ENCODE data around the gene PACS1. TPM values are rescaled to one million over a fixed set of nuclear protein-coding genes. Genes with fewer than 3 reads are reported as not detected.

The PACS1 gene
- total RNA-seq, 4 donors from 2014 or later = 17.9 to 37.6 (median 25.4) TPM

DNA sequence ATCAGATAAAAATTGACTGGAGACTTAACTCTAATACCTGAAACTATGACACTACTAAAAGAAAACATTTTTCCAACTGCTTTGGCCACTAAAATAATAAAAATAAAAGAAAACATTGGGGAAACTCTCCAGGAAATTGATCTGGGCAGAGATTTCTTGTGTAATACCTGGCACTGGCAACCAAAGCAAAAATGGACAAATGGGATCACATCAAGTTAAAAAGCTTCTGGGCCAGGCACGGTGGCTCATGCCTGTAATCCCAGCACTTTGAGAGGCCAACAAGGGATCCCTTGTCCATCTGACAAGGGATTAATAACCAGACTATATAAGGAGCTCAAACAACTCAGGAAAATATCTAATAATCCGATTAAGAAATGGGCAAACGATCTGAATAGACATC, 133.8 kb downstream of the PACS1 start:
- DNase-seq = no peak
- no peak for TF ChIP-seq POLR2A (IDR thresholded peaks at IDR 0.05)
- TF ChIP-seq, protein P1, sequence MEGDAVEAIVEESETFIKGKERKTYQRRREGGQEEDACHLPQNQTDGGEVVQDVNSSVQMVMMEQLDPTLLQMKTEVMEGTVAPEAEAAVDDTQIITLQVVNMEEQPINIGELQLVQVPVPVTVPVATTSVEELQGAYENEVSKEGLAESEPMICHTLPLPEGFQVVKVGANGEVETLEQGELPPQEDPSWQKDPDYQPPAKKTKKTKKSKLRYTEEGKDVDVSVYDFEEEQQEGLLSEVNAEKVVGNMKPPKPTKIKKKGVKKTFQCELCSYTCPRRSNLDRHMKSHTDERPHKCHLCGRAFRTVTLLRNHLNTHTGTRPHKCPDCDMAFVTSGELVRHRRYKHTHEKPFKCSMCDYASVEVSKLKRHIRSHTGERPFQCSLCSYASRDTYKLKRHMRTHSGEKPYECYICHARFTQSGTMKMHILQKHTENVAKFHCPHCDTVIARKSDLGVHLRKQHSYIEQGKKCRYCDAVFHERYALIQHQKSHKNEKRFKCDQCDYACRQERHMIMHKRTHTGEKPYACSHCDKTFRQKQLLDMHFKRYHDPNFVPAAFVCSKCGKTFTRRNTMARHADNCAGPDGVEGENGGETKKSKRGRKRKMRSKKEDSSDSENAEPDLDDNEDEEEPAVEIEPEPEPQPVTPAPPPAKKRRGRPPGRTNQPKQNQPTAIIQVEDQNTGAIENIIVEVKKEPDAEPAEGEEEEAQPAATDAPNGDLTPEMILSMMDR (IDR thresholded peaks at IDR 0.05) = no peak
- Histone ChIP-seq H3K27me3 (no peaks in the 10 kb centered on the region), H3K4me1 (no peaks in the 10 kb centered on the region), H3K9me3 (peaks cover 0 to 11% (median 5%) of the 10 kb centered on the region in 3 donors), H3K4me3 (no peak overlapping the region), H3K27ac (no peak overlapping the region), H3K36me3 (peaks cover 0 to 14% (median 0%) of the 10 kb centered on the region in 3 donors)
- WGBS, 2 donors = 86 to 93% methylated on average over 2 to 3 of the region's 3 CpGs
- intact Hi-C loops (cut with DNase I) = no loop called here

- TF ChIP-seq, protein P1 (IDR thresholded peaks at IDR 0.05) = no peak
- TF ChIP-seq POLR2A (IDR thresholded peaks at IDR 0.05) = no peak
- Histone ChIP-seq H3K4me1 (peaks cover 0 to 5% (median 0%) of the 10 kb centered on the region in 3 donors), H3K27ac (no peak overlapping the region), H3K36me3 (peaks cover 0 to 10% (median 0%) of the 10 kb centered on the region in 3 donors), H3K9me3 (peaks cover 0 to 11% (median 5%) of the 10 kb centered on the region in 3 donors), H3K4me3 (no peak overlapping the region), H3K27me3 (no peaks in the 10 kb centered on the region)
- intact Hi-C loops (cut with DNase I) = no loop called here
- WGBS, 2 donors = 96 to 98% methylated on average over 3 of the region's 3 CpGs
- DNase-seq = no peak
Observed at GRCh38 chr11:66204412-66204811, 134.3 kb downstream of the PACS1 start.

GRCh38 chr11:66207816-66208215, 137.7 kb downstream of the PACS1 start:
- peaks cover 0 to 8% (median 0%) of the 10 kb centered on the region in 3 donors for H3K4me1 ChIP-seq
- no peak overlapping the region for H3K4me3 ChIP-seq
- H3K36me3 ChIP-seq = peaks cover 0 to 28% (median 0%) of the 10 kb centered on the region in 3 donors
- H3K27ac ChIP-seq = no peak overlapping the region
- WGBS, 2 donors = 78% methylated on average over 7 of the region's 7 CpGs; no CpG with 5 or more reads in 1 of the 2 donors
- no peaks in the 10 kb centered on the region for H3K9me3 ChIP-seq
- intact Hi-C loops (cut with DNase I) = no loop called here
- no peaks in the 10 kb centered on the region for H3K27me3 ChIP-seq
- TF ChIP-seq, protein P1 (IDR thresholded peaks at IDR 0.05) = no peak
- TF ChIP-seq POLR2A (IDR thresholded peaks at IDR 0.05) = no peak
- no peak for DNase-seq

DNA sequence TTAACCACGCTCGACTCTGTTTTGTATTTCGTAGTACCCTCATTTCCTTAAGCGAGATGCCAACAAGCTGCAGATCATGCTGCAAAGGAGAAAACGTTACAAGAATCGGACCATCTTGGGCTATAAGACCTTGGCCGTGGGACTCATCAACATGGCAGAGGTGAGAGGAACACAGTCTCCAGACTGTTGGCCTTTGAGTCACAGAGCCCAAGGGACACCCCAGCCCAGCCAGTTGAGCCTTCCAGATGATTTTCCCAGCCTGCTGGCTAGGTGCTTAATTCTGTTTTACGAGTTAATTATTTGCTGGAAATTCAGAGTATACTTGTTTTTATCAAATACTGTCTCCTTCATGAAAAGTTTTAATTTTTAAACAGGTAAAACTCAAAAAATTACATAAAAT, 141.0 kb downstream of the PACS1 start:
- TF ChIP-seq, protein P1 (IDR thresholded peaks at IDR 0.05) = no peak
- TF ChIP-seq POLR2A (IDR thresholded peaks at IDR 0.05) = no peak
- Histone ChIP-seq H3K4me3 (no peak overlapping the region), H3K9me3 (no peaks in the 10 kb centered on the region), H3K27me3 (no peaks in the 10 kb centered on the region), H3K4me1 (peaks cover 0 to 8% (median 0%) of the 10 kb centered on the region in 3 donors), H3K36me3 (peaks cover 0 to 61% (median under 1%) of the 10 kb centered on the region in 3 donors), H3K27ac (no peak overlapping the region)
- DNase-seq = no peak
- intact Hi-C loops (cut with DNase I) = no loop called here
- WGBS, 2 donors = 93 to 95% methylated on average over 8 of the region's 8 CpGs

DNA sequence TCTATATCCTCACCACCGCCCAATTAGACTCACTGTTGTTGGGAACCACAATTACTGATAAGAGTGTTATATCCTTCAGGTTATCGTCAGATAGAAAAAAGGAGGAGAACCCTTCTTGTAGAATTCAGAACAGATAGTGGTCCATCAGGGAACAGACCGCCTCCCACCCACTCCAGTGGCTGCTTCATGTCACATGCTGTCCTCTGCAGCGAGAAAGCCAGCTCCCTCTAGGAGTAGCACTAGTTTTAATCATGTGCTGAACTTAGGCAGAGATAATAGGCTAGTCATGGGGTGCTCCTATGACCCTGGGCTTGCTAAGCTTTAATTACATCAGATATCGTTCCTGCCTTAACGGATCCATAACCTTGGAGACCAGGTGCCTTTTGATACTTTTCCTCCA, 146.8 kb downstream of the PACS1 start:
- no peak for DNase-seq
- intact Hi-C loops (cut with DNase I) = no loop called here
- peaks cover 0 to under 1% (median 0%) of the 10 kb centered on the region in 3 donors for H3K4me1 ChIP-seq
- TF ChIP-seq POLR2A (IDR thresholded peaks at IDR 0.05) = no peak
- TF ChIP-seq, protein P1 (IDR thresholded peaks at IDR 0.05) = no peak
- WGBS, 2 donors = 97 to 100% methylated on average over 6 of the region's 6 CpGs
- no peaks in the 10 kb centered on the region for H3K9me3 ChIP-seq
- peaks cover 11 to 100% (median 28%) of the 10 kb centered on the region in 3 donors for H3K36me3 ChIP-seq
- no peak overlapping the region for H3K27ac ChIP-seq
- H3K27me3 ChIP-seq = no peaks in the 10 kb centered on the region
- no peak overlapping the region for H3K4me3 ChIP-seq
